Fibroblast of skin of scalp (primary cell): Measurements from ENCODE around the gene RDH12.
A peak's percentile ranks its signal among the peaks of the same experiment; 100 is the strongest.
"Not testable (repeated sequence)": the region's sequence is repeated elsewhere in the genome, so short reads cannot be mapped to it uniquely, and the experiment has no call there.

Source experiments
- DNase-seq: peaks from one replicate; pipeline ENCODE4 v3.0.0-alpha.2; 2013

RDH12 gene

DNA sequence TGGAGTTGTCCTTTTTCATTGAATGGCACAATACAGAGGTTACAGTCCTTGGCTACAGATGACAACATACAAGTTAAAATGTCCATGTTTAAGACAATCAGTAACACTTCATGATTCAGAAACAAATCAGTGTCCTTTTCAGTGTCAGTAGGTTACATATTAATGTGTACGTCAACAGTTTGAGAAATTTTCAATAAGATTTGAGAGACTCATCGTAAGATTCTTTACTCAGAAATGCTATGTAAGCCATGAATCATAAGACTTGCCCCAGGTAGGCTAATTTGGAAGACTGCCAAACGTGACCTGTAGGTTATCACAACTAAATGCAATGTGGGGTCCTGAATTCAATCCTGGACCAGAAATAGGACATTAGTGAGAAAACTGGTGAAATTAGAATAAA, 3.5 kb downstream of the RDH12 start:
- DNase-seq: no peak

DNA sequence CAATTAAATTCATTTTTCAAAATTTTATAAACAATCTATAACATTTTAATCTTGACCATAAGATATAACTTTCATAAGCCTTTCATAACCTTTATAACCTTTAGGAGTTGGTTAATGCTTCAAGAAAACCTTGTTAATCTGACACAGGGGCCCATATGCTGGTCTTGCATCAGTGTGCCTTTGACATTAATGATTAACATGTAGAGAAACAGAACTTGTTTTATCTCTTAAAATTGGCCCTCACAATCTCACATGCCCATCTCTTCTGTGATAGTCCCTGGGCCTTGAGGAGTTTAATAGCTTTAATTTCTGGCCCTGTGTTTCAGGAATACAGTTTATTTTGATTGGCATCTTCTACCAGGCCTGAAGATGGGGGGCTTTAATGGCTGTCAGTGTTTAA, 7.7 kb downstream of the RDH12 start:
- not testable (repeated sequence) for DNase-seq

GRCh38 chr14:67709796-67710195, 8.1 kb downstream of the RDH12 start:
- not testable (repeated sequence) for DNase-seq

DNA sequence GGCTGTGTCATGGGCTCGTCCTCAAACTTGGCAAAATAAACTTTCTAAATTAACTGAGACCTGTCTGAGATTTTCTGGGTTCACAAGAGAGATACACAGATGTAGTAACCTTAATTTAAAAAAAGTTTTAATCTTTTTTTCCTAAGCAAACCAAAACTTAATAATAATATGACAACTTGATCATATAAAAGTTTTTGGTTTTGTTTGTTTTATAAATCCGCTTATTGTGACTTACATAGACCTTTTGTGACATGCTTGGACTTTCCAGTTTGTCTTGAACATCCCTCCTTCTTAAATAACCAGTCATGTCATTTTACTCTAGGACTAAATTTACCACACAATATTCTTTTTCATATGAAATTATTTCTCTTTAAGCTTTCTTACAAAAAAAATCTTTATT, 8.5 kb downstream of the RDH12 start:
- DNase-seq: no peak

DNA sequence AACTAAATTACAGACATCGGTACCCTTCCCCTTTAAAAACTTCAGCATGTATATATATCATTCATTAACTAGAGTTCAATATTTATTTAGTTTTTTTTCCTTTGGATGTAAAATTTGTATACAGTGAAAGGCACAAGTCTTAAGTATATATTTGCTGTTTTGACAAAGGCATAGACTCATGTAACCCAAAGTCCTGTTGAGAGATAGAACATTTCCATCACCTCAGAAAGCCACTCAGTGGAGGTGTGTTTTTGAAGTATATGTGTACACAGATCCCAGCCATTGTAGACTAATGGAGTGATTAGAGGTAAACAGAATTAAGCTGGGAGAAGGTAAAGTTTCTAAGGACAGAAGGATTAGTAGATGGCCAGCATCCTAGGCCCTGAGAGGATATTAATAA, 15.4 kb downstream of the RDH12 start:
- DNase-seq: no peak

DNA sequence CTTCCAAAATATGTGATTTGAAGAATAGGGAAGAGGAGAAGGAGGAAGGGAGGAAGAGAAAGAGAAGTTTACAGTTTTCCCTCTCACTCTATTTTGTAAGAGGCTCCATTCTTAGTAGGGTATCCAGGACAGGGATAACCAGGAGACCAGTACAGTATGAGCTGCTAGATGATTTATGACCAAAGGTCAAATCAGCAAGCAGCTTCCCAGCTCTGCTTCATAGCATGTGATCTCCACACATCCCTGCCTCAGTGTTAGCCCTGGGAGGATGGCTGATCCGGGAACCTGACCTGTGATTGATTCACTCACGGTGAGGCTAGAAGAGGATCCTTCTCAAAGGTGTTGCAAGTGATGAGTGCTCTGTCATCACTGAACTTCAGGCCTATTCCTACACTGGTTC, 16.6 kb downstream of the RDH12 start:
- no peak for DNase-seq

- not testable (repeated sequence) for DNase-seq
These were observed 17.7 kb downstream of the RDH12 start for GRCh38 chr14:67719385-67719784.

DNA sequence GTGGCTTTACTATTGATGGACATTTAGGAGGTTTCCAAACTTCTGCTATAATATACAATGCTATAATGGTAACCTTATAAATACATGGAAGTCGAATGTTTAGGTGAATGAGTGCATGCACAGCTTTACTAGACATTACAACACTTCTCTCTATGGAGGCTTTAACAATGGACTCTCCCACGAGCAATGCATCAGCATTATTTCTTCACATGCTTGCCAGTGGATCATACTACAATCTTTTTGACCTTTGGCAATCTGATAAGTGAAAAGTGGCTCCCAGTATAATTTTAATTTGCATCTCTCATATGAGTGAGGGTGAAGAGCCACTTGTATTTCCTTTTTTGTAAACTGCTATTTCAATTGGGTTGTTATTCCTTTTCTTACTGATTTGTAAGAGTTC, 18.2 kb downstream of the RDH12 start:
- no peak for DNase-seq

DNA sequence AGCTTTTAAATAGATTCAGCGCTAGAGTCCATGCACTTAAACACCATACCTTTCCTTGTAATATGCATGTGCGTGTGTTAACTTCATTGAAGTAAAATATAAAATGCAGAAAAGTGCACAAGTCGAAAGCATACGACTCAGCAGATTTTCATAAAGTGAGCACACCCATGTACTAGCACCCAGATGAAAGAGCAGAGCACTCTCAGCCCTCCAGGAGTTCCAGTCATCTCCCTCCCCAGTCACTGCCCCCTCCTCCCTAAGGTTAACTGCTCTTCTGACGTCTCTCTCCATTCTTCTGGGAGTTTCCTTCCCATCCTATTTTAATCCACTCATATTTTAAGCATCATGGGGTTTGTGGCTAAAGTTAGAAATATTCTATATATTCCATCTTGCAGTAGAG, 20.2 kb downstream of the RDH12 start:
- DNase-seq: no peak

DNA sequence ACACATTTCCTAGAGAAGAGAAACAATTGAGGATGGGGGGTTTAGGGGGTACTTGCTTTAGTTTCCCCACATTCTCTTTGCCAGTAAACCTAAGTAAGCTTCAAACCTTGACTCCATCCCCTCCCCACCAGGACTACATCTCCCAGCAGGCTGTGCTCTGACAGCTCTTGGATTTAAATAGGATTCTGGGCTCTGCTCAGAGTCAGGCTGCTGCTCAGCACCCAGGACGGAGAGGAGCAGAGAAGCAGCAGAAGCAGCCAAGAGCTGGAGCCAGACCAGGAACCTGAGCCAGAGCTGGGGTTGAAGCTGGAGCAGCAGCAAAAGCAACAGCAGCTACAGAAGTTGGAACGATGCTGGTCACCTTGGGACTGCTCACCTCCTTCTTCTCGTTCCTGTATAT, 20.6 kb downstream of the RDH12 start:
- DNase-seq: peak; percentile 5

DNA sequence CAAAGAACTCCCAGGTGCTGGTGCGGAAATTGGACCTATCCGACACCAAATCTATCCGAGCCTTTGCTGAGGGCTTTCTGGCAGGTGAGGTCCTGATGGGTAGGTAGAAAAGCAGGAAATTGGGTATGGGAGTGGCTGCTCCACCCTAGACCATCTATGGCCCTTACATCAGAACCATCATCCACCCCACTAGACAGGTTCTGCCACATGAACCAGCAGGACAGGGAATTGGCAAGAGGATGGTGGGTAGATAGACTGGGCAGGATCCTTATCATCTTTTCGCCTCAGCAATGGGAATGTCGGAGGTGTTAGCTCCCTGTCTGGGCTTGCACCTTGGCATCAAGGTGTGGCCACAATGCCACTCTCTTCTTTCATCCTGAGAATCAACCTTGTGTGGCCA, 23.5 kb downstream of the RDH12 start:
- DNase-seq: no peak

GRCh38 chr14:67727361-67727760, 25.7 kb downstream of the RDH12 start:
- DNase-seq: no peak

- DNase-seq: no peak
These were observed 26.6 kb downstream of the RDH12 start for GRCh38 chr14:67728258-67728657.

- DNase-seq: no peak
These were observed 27.6 kb downstream of the RDH12 start for GRCh38 chr14:67729072-67729885.

DNA sequence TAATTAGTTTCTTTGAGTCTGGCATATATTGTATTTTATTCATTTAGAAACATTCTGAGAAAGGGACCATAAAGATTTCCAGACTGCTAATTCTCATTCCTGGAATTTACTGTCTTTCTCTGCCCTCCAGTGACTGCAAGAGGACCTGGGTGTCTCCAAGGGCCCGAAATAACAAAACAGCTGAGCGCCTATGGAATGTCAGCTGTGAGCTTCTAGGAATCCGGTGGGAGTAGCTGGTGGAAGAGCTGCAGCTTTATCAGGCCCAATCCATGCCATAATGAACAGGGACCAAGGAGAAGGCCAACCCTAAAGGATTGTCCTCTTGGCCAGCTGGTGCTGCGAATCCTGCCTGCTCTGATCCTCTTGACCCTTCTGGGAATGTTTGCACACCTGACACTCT, 31.9 kb downstream of the RDH12 start:
- peak; percentile 9 for DNase-seq

DNA sequence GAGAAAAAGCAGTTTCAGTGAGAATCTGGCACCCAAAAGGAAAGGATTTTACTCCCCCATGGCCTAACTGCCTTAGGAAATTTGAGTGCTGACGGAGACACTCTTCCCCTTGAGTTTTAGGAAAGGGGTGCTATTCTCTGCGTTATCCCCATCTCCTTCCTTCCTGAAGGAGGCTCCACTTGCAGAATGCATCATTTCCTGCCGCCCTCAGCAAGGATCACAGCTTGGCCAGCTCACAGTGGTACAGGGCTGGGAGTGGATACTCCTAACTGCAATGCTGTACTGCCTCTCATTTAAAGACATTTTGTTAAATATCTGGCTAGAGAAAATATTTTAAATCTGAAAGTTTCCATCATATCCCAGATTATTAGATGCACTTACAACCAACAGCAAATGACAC, 33.0 kb downstream of the RDH12 start:
- DNase-seq: no peak

- no peak for DNase-seq
These were observed 33.9 kb downstream of the RDH12 start for GRCh38 chr14:67735336-67736147.

DNA sequence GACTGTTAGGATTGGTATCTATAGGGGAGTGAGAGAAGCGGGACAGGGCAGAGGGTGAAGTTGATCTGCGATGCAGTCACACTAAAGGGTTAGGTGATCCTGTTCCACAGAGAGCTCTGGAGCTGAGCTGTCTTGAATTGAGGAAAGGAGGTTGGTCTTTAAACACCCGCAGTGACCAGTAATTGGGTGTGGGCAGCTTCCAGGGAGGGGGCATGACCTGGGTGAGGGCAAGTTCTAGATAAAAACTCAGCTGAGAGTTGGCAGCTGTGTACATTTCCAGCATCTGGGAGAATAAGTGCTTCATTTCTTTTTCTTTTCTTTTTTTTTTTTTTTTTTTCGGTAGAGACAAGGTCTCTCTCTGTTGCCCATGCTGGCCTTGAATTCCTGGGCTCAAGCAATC, 35.1 kb downstream of the RDH12 start:
- DNase-seq: no peak

GRCh38 chr14:67738740-67739504, 37.2 kb downstream of the RDH12 start:
- peak; percentile 92 for DNase-seq

- DNase-seq: no peak
These were observed 42.4 kb downstream of the RDH12 start for GRCh38 chr14:67744046-67744445.

DNA sequence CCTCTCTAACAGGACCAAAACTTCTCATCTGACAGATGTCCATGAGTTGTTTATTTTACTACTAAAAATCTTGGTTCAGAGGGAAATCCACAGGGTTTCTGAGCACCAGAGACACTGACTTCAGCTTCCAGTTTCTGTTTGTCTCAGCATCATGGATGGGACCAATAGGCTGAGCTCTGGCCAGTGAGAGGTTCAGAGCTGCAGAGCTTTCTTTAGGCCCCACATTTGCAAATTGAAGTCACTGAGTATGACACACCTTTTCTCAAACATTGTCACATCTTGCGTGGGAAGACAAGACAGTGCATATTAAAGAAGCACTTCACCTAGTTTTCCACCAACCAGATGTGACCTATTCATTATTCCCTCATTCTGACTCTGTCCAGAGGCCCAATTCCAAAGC, 45.2 kb downstream of the RDH12 start:
- DNase-seq: no peak

GRCh38 chr14:67748312-67748711, 46.6 kb downstream of the RDH12 start:
- no peak for DNase-seq
